ENCODE results near the gene C5orf58.

C5orf58 gene

GRCh38 chr5:170206216-170206615 is 26.6 kb upstream of the C5orf58 start:
- peaks cover 7% of the 10 kb centered on the region for H3K4me1 ChIP-seq (ENCODE audit: low read length)
- H3K9me3 ChIP-seq (ENCODE audit: insufficient read depth, low read length): no peaks in the 10 kb centered on the region
- H3K36me3 ChIP-seq (replicated peaks; ENCODE audit: low read depth, low read length): no peaks in the 10 kb centered on the region
- H4K20me1 ChIP-seq (ENCODE audit: insufficient read depth, low read length): no peaks in the 10 kb centered on the region
- TF ChIP-seq EZH2phosphoT487 (IDR thresholded peaks at IDR 0.05; ENCODE audit: low read depth): no peak
- no peaks in the 10 kb centered on the region for H3K79me2 ChIP-seq (ENCODE audit: low read length)
- peaks cover 60% of the 10 kb centered on the region for H3K27me3 ChIP-seq (ENCODE audit: low read depth, low read length)
- no peak overlapping the region for H2AFZ ChIP-seq (ENCODE audit: low read depth, low read length)
- no peak overlapping the region for H3K4me2 ChIP-seq (ENCODE audit: low read length)
- no peak overlapping the region for H3K27ac ChIP-seq (ENCODE audit: low read length)
- no peak overlapping the region for H3K4me3 ChIP-seq (ENCODE audit: low read length)
- H3K9ac ChIP-seq (ENCODE audit: low read length): no peak overlapping the region

- Histone ChIP-seq H2AFZ (ENCODE audit: low read depth, low read length) (no peak overlapping the region), H3K27me3 (ENCODE audit: low read depth, low read length) (peaks cover 64% of the 10 kb centered on the region), H3K4me2 (ENCODE audit: low read length) (no peak overlapping the region), H3K9me3 (ENCODE audit: insufficient read depth, low read length) (no peaks in the 10 kb centered on the region), H3K27ac (ENCODE audit: low read length) (no peak overlapping the region), H3K79me2 (ENCODE audit: low read length) (no peaks in the 10 kb centered on the region), H3K4me1 (ENCODE audit: low read length) (no peaks in the 10 kb centered on the region), H3K36me3 (replicated peaks; ENCODE audit: low read depth, low read length) (no peaks in the 10 kb centered on the region), H4K20me1 (ENCODE audit: insufficient read depth, low read length) (no peaks in the 10 kb centered on the region), H3K4me3 (ENCODE audit: low read length) (no peak overlapping the region), H3K9ac (ENCODE audit: low read length) (no peak overlapping the region)
- TF ChIP-seq CTCF (IDR thresholded peaks at IDR 0.05; ENCODE audit: low read depth, low read length): no peak
- TF ChIP-seq EZH2phosphoT487 (IDR thresholded peaks at IDR 0.05; ENCODE audit: low read depth): no peak
Observed at GRCh38 chr5:170206958-170207357, 25.8 kb upstream of the C5orf58 start.

GRCh38 chr5:170211575-170212334 is 21.0 kb upstream of the C5orf58 start:
- Histone ChIP-seq H3K27ac (ENCODE audit: low read length) (no peak overlapping the region), H3K36me3 (replicated peaks; ENCODE audit: low read depth, low read length) (no peaks in the 10 kb centered on the region), H3K4me2 (ENCODE audit: low read length) (no peak overlapping the region), H2AFZ (ENCODE audit: low read depth, low read length) (no peak overlapping the region), H3K4me3 (ENCODE audit: low read length) (no peak overlapping the region), H4K20me1 (ENCODE audit: insufficient read depth, low read length) (no peaks in the 10 kb centered on the region), H3K27me3 (ENCODE audit: low read depth, low read length) (peaks cover 35% of the 10 kb centered on the region), H3K79me2 (ENCODE audit: low read length) (no peaks in the 10 kb centered on the region), H3K4me1 (ENCODE audit: low read length) (no peaks in the 10 kb centered on the region), H3K9me3 (ENCODE audit: insufficient read depth, low read length) (no peaks in the 10 kb centered on the region), H3K9ac (ENCODE audit: low read length) (no peak overlapping the region)
- TF ChIP-seq CTCF (IDR thresholded peaks at IDR 0.05; ENCODE audit: low read depth, low read length): no peak
- no peak for TF ChIP-seq EZH2phosphoT487 (IDR thresholded peaks at IDR 0.05; ENCODE audit: low read depth)

- Histone ChIP-seq H2AFZ (ENCODE audit: low read depth, low read length) (no peak overlapping the region), H3K36me3 (replicated peaks; ENCODE audit: low read depth, low read length) (no peaks in the 10 kb centered on the region), H3K4me3 (ENCODE audit: low read length) (no peak overlapping the region), H3K9me3 (ENCODE audit: insufficient read depth, low read length) (no peaks in the 10 kb centered on the region), H3K4me1 (ENCODE audit: low read length) (peaks cover 20% of the 10 kb centered on the region), H3K9ac (ENCODE audit: low read length) (no peak overlapping the region), H4K20me1 (ENCODE audit: insufficient read depth, low read length) (no peaks in the 10 kb centered on the region), H3K27ac (ENCODE audit: low read length) (no peak overlapping the region), H3K4me2 (ENCODE audit: low read length) (no peak overlapping the region), H3K27me3 (ENCODE audit: low read depth, low read length) (peaks cover 18% of the 10 kb centered on the region), H3K79me2 (ENCODE audit: low read length) (no peaks in the 10 kb centered on the region)
- TF ChIP-seq EZH2phosphoT487 (IDR thresholded peaks at IDR 0.05; ENCODE audit: low read depth): no peak
- TF ChIP-seq CTCF (IDR thresholded peaks at IDR 0.05; ENCODE audit: low read depth, low read length): peak; percentile 80
Observed at GRCh38 chr5:170216257-170216864, 16.4 kb upstream of the C5orf58 start.
